Suprapubic skin (tissue), 4 donors: Measurements from ENCODE around the gene BAIAP2.

Experiments used
- EP300 ChIP-seq: sonication (generic); formaldehyde crosslinking; IDR thresholded peaks from one replicate; pipeline ENCODE4 v1.6.1; 2017; ENCODE audit warnings: antibody characterized with exemption
- POLR2A ChIP-seq, 2 donors: fragments of 450-650 bp; IDR thresholded peaks; one replicate each; pipeline ENCODE4 v1.6.1; 2017; ENCODE audit warnings: antibody characterized with exemption in 2 of 2, mild to moderate bottlenecking in 2 of 2, moderate library complexity in 2 of 2
- POLR2AphosphoS5 ChIP-seq, 3 donors: sonication (generic); formaldehyde crosslinking; IDR thresholded peaks; one replicate each; pipeline ENCODE4 v1.6.1; 2017; ENCODE audit warnings: antibody characterized with exemption in 3 of 3
- TF ChIP-seq, protein P1 (sequence below), 2 donors: fragments of 200-600 bp in 1 of 2; fragments of 450-650 bp in 1 of 2; sonication (generic) in 1 of 2; IDR thresholded peaks; one replicate each; pipeline ENCODE4 v1.5.1; 2016 to 2019; ENCODE audit warnings: antibody characterized with exemption in 2 of 2, mild to moderate bottlenecking in 1 of 2, moderate library complexity in 1 of 2

DNA sequence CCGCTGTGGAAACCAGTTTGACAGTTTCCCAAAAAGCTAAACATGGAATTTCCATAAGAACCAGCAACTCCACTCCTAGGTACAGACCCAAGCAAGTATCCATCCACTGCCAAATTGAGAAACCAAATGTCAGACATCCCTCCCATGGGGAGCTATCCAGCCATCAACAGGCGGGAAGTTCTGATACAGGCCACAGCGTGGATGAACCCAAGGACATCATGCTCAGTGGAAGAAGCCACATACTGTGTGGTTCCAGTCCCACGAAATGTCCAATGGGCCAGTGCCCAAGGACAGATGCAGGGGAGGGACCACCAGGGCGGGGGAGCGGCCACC lies 12.6 kb upstream of the BAIAP2 start:
- TF ChIP-seq POLR2A (IDR thresholded peaks at IDR 0.05) = no peak
- TF ChIP-seq, protein P1, sequence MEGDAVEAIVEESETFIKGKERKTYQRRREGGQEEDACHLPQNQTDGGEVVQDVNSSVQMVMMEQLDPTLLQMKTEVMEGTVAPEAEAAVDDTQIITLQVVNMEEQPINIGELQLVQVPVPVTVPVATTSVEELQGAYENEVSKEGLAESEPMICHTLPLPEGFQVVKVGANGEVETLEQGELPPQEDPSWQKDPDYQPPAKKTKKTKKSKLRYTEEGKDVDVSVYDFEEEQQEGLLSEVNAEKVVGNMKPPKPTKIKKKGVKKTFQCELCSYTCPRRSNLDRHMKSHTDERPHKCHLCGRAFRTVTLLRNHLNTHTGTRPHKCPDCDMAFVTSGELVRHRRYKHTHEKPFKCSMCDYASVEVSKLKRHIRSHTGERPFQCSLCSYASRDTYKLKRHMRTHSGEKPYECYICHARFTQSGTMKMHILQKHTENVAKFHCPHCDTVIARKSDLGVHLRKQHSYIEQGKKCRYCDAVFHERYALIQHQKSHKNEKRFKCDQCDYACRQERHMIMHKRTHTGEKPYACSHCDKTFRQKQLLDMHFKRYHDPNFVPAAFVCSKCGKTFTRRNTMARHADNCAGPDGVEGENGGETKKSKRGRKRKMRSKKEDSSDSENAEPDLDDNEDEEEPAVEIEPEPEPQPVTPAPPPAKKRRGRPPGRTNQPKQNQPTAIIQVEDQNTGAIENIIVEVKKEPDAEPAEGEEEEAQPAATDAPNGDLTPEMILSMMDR (IDR thresholded peaks at IDR 0.05) = no peak
- TF ChIP-seq POLR2AphosphoS5 (IDR thresholded peaks at IDR 0.05) = no peak
- no peak for TF ChIP-seq EP300
